WTC11 (cell line): Measurements from ENCODE around the gene IL6R. TPM values are rescaled to one million over a fixed set of nuclear protein-coding genes. Genes with fewer than 3 reads are reported as not detected.

Experiments used
- ATAC-seq: fragments of 200-7000 bp; cut with Tn5 transposase; 2 replicates; pipeline ENCODE4 v1.10.0; 2021; ENCODE audit warnings: mild to moderate bottlenecking, moderate library complexity
- CTCF ChIA-PET: fragments of 300-600 bp; sonication (Branson Sonifier 250); formaldehyde crosslinking; loops from one replicate; lab custom pipeline; 2021; ENCODE audit warnings: antibody characterized with exemption; lab: Charles Lee
- POLR2A ChIA-PET: fragments of 350-600 bp; sonication (Branson Sonifier 250); formaldehyde crosslinking; loops from one replicate; lab custom pipeline; 2021; ENCODE audit warnings: antibody characterized with exemption; lab: Charles Lee
- DNase-seq: peaks from one replicate; pipeline ENCODE4 v3.0.0; 2021; ENCODE audit warnings: low spot score
- H3K27ac Mint-ChIP-seq: 2 replicates; pipeline ENCODE4 v1.8.0; 2021; ENCODE audit warnings: mixed read lengths
- H3K27me3 Mint-ChIP-seq: 2 replicates; pipeline ENCODE4 v1.8.0; 2021; ENCODE audit warnings: low read depth, mild to moderate bottlenecking, moderate library complexity, mixed read lengths
- H3K36me3 Mint-ChIP-seq: 2 replicates; pipeline ENCODE4 v1.8.0; 2021; ENCODE audit warnings: mixed read lengths
- H3K4me1 Mint-ChIP-seq: 2 replicates; pipeline ENCODE4 v1.8.0; 2022; ENCODE audit warnings: mixed read lengths
- H3K4me3 Mint-ChIP-seq: 2 replicates; pipeline ENCODE4 v1.8.0; 2021; ENCODE audit warnings: mild to moderate bottlenecking, moderate library complexity, mixed read lengths
- H3K9me3 Mint-ChIP-seq: 2 replicates; pipeline ENCODE4 v1.8.0; 2021; ENCODE audit warnings: mixed read lengths
- ATF1 ChIP-seq: sonication (generic); formaldehyde crosslinking; IDR thresholded peaks from 2 replicates; pipeline ENCODE4 v1.8.1; 2023; ENCODE audit warnings: mild to moderate bottlenecking, moderate library complexity, missing genetic modification reagents
- CREB1 ChIP-seq: sonication (generic); formaldehyde crosslinking; IDR thresholded peaks from 2 replicates; pipeline ENCODE4 v1.8.0; 2023; ENCODE audit warnings: mild to moderate bottlenecking, missing genetic modification reagents
- E2F4 ChIP-seq: sonication (generic); formaldehyde crosslinking; IDR thresholded peaks from 2 replicates; pipeline ENCODE4 v1.8.1; 2022; ENCODE audit warnings: low read depth, mild to moderate bottlenecking, moderate library complexity, missing genetic modification reagents, borderline replicate concordance
- ELF4 ChIP-seq: sonication (generic); formaldehyde crosslinking; IDR thresholded peaks from 2 replicates; pipeline ENCODE4 v1.8.1; 2022; ENCODE audit warnings: low read depth, mild to moderate bottlenecking, moderate library complexity, missing genetic modification reagents
- EMX1 ChIP-seq: fragments of 250-450 bp; sonication (Bioruptor Pico); IDR thresholded peaks from 2 replicates; pipeline ENCODE4 v1.8.0; 2021; ENCODE audit warnings: mild to moderate bottlenecking
- FOXJ3 ChIP-seq: sonication (generic); formaldehyde crosslinking; IDR thresholded peaks from 2 replicates; pipeline ENCODE4 v1.9.0; 2021; ENCODE audit warnings: missing genetic modification reagents, mild to moderate bottlenecking, borderline replicate concordance
- FOXP1 ChIP-seq: sonication (generic); formaldehyde crosslinking; IDR thresholded peaks from 2 replicates; pipeline ENCODE4 v1.8.0; 2022; ENCODE audit warnings: missing genetic modification reagents, mild to moderate bottlenecking, moderate library complexity, borderline replicate concordance
- PRRX2 ChIP-seq: fragments of 250-450 bp; sonication (Bioruptor Pico); IDR thresholded peaks from 2 replicates; pipeline ENCODE4 v1.8.0; 2021; ENCODE audit warnings: mild to moderate bottlenecking
- SOX15 ChIP-seq: fragments of 250-450 bp; sonication (Bioruptor Pico); IDR thresholded peaks from 2 replicates; pipeline ENCODE4 v1.9.0; 2021; ENCODE audit warnings: mild to moderate bottlenecking
- STAT6 ChIP-seq: sonication (generic); formaldehyde crosslinking; conservative IDR thresholded peaks from 2 replicates; pipeline ENCODE4 v1.8.1; 2023; ENCODE audit warnings: mild to moderate bottlenecking, low read depth, missing genetic modification reagents, moderate library complexity
- TP53 ChIP-seq: sonication (generic); formaldehyde crosslinking; IDR thresholded peaks from 2 replicates; pipeline ENCODE4 v1.8.1; 2023; ENCODE audit warnings: mild to moderate bottlenecking, missing genetic modification reagents
- ZBTB21 ChIP-seq: sonication (generic); formaldehyde crosslinking; IDR thresholded peaks from 2 replicates; pipeline ENCODE4 v1.8.1; 2023; ENCODE audit warnings: mild to moderate bottlenecking, missing genetic modification reagents, borderline replicate concordance
- ZNF317 ChIP-seq: sonication (generic); formaldehyde crosslinking; IDR thresholded peaks from 2 replicates; pipeline ENCODE4 v1.8.1; 2023; ENCODE audit warnings: low read depth, mild to moderate bottlenecking, moderate library complexity, missing genetic modification reagents, borderline replicate concordance
- ZNF416 ChIP-seq: fragments of 250-450 bp; sonication (Bioruptor Pico); IDR thresholded peaks from 2 replicates; pipeline ENCODE4 v1.9.0; 2021; ENCODE audit warnings: mild to moderate bottlenecking, inconsistent platforms
- ZNF671 ChIP-seq: fragments of 250-450 bp; sonication (Bioruptor Pico); IDR thresholded peaks from 2 replicates; pipeline ENCODE4 v1.8.0; 2021; ENCODE audit warnings: mild to moderate bottlenecking
- total RNA-seq: library from RNA; stranded (reverse); gene quantifications from 3 replicates; pipeline ENCODE4 v1.2.3, GENCODE V29; 2021
- TF ChIP-seq, protein P1 (sequence below): sonication (generic); formaldehyde crosslinking; IDR thresholded peaks from 2 replicates; pipeline ENCODE4 v1.8.0; 2022; ENCODE audit warnings: missing genetic modification reagents
- TF ChIP-seq, protein P2 (sequence below): sonication (generic); formaldehyde crosslinking; IDR thresholded peaks from 2 replicates; pipeline ENCODE4 v1.8.0; 2022; ENCODE audit warnings: mild to moderate bottlenecking, missing genetic modification reagents
- TF ChIP-seq, protein P3 (sequence below): sonication (generic); formaldehyde crosslinking; IDR thresholded peaks from 2 replicates; pipeline ENCODE4 v1.8.1; 2023; ENCODE audit warnings: mild to moderate bottlenecking, missing genetic modification reagents, moderate library complexity
- TF ChIP-seq, protein P4 (sequence below): sonication (generic); formaldehyde crosslinking; conservative IDR thresholded peaks from 2 replicates; pipeline ENCODE4 v1.8.1; 2022; ENCODE audit warnings: mild to moderate bottlenecking, missing genetic modification reagents
- TF ChIP-seq, protein P5 (sequence below): sonication (generic); formaldehyde crosslinking; IDR thresholded peaks from 2 replicates; pipeline ENCODE4 v1.8.1; 2022; ENCODE audit warnings: missing genetic modification reagents, borderline replicate concordance

The IL6R gene
- total RNA-seq, 1 experiment from 2014 or later: 7.0 TPM

DNA sequence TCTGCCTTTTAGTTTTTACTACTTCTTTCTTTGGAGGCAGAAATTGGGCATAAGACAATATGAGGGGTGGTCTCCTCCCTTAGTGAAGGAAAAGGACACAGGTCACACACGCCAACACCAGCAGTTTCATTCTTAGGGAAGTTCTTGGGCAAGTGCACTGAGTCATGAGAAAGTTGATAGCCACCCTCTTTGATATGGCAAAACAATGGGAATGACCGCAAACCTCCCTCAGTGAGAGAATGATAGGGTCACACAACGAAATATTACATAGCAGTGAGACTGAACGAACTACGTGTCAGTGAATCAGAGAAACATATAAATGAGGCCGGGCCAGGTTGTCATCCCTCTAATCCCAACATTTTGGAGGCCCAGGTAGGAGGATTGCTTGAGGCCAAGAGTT lies 20.0 kb downstream of the IL6R start:
- CTCF ChIA-PET: no interaction called here
- no peaks in the 10 kb centered on the region for H3K9me3 Mint-ChIP-seq
- no peak overlapping the region for H3K27ac Mint-ChIP-seq
- no peaks in the 10 kb centered on the region for H3K36me3 Mint-ChIP-seq
- ATAC-seq (no peak), DNase-seq (no peak)
- no peak overlapping the region for H3K4me3 Mint-ChIP-seq
- POLR2A ChIA-PET: no interaction called here
- H3K27me3 Mint-ChIP-seq: no peaks in the 10 kb centered on the region
- TF ChIP-seq ATF1 (CRISPR knock-in tag): no peak
- TF ChIP-seq, protein P1, sequence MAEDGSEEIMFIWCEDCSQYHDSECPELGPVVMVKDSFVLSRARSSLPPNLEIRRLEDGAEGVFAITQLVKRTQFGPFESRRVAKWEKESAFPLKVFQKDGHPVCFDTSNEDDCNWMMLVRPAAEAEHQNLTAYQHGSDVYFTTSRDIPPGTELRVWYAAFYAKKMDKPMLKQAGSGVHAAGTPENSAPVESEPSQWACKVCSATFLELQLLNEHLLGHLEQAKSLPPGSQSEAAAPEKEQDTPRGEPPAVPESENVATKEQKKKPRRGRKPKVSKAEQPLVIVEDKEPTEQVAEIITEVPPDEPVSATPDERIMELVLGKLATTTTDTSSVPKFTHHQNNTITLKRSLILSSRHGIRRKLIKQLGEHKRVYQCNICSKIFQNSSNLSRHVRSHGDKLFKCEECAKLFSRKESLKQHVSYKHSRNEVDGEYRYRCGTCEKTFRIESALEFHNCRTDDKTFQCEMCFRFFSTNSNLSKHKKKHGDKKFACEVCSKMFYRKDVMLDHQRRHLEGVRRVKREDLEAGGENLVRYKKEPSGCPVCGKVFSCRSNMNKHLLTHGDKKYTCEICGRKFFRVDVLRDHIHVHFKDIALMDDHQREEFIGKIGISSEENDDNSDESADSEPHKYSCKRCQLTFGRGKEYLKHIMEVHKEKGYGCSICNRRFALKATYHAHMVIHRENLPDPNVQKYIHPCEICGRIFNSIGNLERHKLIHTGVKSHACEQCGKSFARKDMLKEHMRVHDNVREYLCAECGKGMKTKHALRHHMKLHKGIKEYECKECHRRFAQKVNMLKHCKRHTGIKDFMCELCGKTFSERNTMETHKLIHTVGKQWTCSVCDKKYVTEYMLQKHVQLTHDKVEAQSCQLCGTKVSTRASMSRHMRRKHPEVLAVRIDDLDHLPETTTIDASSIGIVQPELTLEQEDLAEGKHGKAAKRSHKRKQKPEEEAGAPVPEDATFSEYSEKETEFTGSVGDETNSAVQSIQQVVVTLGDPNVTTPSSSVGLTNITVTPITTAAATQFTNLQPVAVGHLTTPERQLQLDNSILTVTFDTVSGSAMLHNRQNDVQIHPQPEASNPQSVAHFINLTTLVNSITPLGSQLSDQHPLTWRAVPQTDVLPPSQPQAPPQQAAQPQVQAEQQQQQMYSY (CRISPR knock-in tag): no peak
- TF ChIP-seq E2F4 (CRISPR knock-in tag): no peak
- H3K4me1 Mint-ChIP-seq: peaks cover 20% of the 10 kb centered on the region

- ATAC-seq (no peak), DNase-seq (no peak)
- CTCF ChIA-PET: interaction anchor here (1.0 kb wide), 1 partner anchor 99 kb away, joined by 4 read pairs; no protein-coding TSS in a partner anchor
- peaks cover 39% of the 10 kb centered on the region for H3K4me1 Mint-ChIP-seq
- no peak for TF ChIP-seq CREB1 (CRISPR knock-in tag)
- no peak for TF ChIP-seq ZNF416 (CRISPR knock-in tag)
- TF ChIP-seq, protein P2, sequence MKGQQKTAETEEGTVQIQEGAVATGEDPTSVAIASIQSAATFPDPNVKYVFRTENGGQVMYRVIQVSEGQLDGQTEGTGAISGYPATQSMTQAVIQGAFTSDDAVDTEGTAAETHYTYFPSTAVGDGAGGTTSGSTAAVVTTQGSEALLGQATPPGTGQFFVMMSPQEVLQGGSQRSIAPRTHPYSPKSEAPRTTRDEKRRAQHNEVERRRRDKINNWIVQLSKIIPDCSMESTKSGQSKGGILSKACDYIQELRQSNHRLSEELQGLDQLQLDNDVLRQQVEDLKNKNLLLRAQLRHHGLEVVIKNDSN (CRISPR knock-in tag): no peak
- H3K27me3 Mint-ChIP-seq: no peaks in the 10 kb centered on the region
- POLR2A ChIA-PET: no interaction called here
- H3K4me3 Mint-ChIP-seq: no peak overlapping the region
- no peaks in the 10 kb centered on the region for H3K36me3 Mint-ChIP-seq
- H3K27ac Mint-ChIP-seq: no peak overlapping the region
- no peaks in the 10 kb centered on the region for H3K9me3 Mint-ChIP-seq
These were observed 22.3 kb downstream of the IL6R start for GRCh38 chr1:154427173-154428139.

- Mint-ChIP-seq H3K4me3 (no peak overlapping the region), H3K36me3 (no peaks in the 10 kb centered on the region), H3K4me1 (peaks cover 40% of the 10 kb centered on the region), H3K27ac (no peak overlapping the region), H3K9me3 (no peaks in the 10 kb centered on the region), H3K27me3 (no peaks in the 10 kb centered on the region)
- no peak for ATAC-seq
- DNase-seq: no peak
- POLR2A ChIA-PET: no interaction called here
- CTCF ChIA-PET: no interaction called here
- TF ChIP-seq STAT6 (CRISPR knock-in tag) (no peak), FOXP1 (CRISPR knock-in tag) (no peak), ZNF671 (CRISPR knock-in tag) (no peak), TP53 (CRISPR knock-in tag) (no peak), ZBTB21 (CRISPR knock-in tag) (no peak), PRRX2 (CRISPR knock-in tag) (no peak), EMX1 (CRISPR knock-in tag) (no peak), ELF4 (CRISPR knock-in tag) (no peak), ZNF317 (CRISPR knock-in tag) (no peak), FOXJ3 (CRISPR knock-in tag) (no peak), SOX15 (CRISPR knock-in tag) (no peak)
- TF ChIP-seq, protein P3, sequence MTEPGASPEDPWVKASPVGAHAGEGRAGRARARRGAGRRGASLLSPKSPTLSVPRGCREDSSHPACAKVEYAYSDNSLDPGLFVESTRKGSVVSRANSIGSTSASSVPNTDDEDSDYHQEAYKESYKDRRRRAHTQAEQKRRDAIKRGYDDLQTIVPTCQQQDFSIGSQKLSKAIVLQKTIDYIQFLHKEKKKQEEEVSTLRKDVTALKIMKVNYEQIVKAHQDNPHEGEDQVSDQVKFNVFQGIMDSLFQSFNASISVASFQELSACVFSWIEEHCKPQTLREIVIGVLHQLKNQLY (CRISPR knock-in tag): no peak
- TF ChIP-seq, protein P4, sequence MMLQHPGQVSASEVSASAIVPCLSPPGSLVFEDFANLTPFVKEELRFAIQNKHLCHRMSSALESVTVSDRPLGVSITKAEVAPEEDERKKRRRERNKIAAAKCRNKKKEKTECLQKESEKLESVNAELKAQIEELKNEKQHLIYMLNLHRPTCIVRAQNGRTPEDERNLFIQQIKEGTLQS (CRISPR knock-in tag): no peak
- TF ChIP-seq, protein P5, sequence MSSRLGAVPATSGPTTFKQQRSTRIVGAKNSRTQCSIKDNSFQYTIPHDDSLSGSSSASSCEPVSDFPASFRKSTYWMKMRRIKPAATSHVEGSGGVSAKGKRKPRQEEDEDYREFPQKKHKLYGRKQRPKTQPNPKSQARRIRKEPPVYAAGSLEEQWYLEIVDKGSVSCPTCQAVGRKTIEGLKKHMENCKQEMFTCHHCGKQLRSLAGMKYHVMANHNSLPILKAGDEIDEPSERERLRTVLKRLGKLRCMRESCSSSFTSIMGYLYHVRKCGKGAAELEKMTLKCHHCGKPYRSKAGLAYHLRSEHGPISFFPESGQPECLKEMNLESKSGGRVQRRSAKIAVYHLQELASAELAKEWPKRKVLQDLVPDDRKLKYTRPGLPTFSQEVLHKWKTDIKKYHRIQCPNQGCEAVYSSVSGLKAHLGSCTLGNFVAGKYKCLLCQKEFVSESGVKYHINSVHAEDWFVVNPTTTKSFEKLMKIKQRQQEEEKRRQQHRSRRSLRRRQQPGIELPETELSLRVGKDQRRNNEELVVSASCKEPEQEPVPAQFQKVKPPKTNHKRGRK (CRISPR knock-in tag): no peak
These were observed 24.0 kb downstream of the IL6R start for GRCh38 chr1:154429118-154429517.
